GM03348 (cell line): Measurements from ENCODE around the gene MAPKAP1.

Experiments
- DNase-seq: peaks from one replicate; pipeline ENCODE4 v3.0.0; 2012; ENCODE audit warnings: low spot score

The MAPKAP1 gene

DNA sequence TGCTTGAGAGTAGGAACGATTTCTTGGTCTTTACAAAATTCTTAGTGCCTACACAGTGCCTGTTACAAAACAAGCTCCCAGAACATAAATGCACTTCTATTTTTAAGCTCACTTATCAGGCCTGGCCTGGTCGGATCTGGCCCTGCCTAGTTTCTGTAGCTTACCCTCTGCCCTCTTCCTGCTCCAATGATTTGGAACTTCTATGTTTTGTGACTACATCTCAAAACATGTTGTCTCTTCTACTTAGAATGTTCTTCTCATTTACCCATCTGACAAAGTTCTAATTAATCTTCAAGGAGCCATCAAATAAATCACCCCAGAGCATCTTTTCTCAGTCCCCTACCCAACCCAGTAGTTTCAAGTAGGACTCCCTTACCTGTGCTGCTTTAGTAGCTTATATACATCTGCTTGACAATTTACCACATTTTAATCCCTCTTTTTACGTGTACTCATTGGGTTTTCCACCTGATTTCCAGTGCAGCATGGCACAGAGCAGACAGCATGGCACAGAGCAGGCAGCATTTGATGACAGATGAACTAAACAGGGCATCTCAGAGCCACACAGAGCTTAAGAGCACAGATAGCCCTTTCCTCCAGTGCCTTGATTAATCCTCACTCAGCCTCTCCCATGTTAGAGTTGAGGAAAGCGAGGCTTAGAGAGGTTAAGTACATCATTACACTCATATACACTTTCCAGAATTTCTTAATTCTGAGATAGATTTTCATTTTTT, 171.9 kb downstream of the MAPKAP1 start:
- DNase-seq, result no peak

GRCh38 chr9:125532812-125533594, 174.0 kb downstream of the MAPKAP1 start:
- no peak for DNase-seq

DNA sequence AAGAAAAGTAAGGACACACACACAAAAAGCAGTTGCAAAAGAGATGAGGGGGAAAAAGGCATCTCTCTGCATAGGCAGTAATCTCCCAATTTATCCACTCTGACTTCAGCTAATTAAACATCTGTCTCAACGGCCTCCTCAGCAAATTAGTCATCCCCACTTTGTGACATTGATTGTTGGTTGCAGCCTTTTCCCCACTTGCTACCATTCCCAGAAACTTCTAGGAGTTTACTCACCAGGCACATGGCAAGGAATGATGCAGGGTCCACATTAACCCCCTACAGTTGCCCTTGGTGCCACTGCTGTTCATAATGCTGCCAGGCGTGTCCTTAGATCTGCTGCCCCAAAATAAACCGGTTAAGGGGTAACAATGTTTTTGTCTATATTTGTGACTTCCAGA, 174.6 kb downstream of the MAPKAP1 start:
- no peak for DNase-seq

- DNase-seq, result no peak
These were observed 177.2 kb downstream of the MAPKAP1 start for GRCh38 chr9:125529589-125530515.

DNA sequence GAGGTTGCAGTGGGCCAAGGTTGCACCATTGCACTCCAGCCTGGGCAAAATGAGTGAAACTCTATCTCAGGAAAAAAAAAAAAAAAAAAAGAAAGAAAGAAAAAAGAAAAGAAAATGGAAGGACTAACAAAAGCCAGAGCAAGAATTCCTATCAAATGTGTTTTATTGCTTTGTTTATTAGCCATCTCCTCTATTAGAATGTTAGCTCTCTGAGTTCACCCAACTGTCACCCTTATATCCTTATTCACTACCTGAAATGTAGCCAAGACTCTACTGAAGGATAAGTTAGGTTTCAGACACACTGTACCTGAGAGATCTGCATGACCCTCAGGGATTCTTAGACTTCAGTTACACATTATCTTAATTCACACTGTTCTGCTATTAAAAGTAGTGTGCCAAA, 177.9 kb downstream of the MAPKAP1 start:
- no peak for DNase-seq

DNA sequence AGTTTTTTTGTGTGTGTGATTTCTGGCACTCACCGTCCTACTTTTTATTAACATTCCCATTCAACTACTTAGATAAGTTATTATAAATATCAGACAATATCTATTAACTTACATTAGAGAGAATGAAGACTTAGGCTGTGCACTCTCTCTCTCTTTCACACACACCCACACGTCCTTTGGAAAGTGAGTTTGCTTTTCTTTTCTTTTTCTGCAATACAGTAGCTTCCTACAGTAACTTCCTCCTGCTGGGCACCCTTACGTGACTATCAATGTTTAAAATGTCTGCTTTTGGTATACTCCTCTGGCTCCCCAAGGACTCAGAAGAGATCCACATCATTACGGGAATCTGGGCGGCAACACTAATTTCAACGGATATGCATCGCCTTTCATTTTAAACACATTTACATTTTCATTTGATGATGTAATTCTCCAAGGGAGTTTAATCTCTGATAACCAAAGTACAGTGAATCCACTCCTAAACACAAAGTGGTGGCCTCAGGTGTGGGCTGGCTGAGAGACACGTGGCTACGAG, 179.5 kb downstream of the MAPKAP1 start:
- no peak for DNase-seq

- peak; percentile 46 for DNase-seq
These were observed 180.9 kb downstream of the MAPKAP1 start for GRCh38 chr9:125525921-125526631.

DNA sequence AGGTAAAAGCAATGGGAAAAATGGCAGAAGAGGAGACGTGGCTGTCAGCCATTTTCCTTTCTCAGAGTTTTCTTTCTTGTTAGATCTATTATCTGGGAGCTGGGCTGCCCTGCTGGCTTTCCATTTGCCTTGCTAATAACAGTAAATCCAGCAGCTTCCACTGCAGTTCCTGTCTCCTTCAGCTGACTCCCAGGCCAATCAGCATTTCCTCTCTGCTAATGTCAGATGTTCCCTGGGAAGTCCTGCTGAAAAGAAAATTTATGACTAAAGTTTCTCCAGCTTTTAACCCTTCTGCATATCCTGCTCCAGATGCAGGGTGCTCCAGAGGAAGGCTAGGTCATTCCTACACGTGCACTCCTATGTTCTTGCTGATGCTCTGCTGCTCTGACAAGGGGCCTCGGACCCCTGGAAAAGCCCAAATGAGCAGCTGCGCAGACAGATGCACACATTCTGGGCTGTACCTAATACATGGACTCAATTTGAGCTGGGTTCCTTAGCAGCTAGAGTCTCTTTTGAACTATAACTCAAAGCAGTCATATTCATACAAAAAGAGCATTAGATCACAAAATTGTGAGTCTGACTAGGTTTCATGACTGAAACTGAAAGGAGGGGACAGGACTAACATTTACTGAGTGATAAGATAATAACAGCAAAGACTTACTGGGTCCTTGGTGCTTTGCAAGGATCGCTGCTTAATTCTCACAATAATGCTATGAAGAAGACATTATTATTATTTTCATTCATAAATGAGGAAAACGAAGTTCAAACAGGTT, 182.2 kb downstream of the MAPKAP1 start:
- DNase-seq, result no peak

DNA sequence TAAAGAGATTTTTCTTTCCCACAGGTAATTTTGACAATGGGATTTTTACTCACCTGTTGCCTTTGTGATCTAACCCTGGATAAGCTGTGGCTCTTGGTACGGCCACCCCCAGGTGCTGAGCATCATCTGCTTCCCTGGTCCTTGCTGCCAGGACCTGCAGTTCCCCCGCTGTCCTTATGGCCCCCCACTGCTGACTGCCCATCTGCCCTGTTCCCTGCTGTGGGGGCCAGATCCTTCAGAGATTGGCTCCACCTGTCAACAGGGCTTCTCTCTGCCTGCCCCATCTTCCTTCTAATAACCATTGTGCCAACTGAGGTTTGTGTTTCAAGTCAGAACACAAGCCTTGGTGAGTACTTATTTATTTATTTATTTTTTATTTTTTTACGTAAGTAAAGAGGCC, 183.3 kb downstream of the MAPKAP1 start:
- DNase-seq, result no peak

DNA sequence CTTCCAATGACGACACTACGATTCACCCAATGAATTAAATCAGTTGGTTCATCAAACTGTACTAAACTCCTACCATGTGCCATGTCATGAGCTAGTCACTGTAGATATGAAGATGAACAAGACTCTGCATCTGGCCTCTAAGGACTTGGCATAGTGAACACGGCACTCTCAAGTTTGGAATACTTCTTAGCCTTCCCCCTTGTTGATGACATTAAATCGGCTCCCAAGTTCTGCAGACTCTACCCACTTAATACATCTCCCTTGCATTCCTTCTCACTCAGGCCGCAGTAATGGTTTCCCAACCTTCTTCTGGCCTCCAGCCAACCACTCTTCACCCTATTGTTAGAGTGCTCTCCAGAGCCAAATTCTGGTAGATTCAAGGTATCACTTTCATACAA, 184.7 kb downstream of the MAPKAP1 start:
- DNase-seq, result peak; percentile 77

DNA sequence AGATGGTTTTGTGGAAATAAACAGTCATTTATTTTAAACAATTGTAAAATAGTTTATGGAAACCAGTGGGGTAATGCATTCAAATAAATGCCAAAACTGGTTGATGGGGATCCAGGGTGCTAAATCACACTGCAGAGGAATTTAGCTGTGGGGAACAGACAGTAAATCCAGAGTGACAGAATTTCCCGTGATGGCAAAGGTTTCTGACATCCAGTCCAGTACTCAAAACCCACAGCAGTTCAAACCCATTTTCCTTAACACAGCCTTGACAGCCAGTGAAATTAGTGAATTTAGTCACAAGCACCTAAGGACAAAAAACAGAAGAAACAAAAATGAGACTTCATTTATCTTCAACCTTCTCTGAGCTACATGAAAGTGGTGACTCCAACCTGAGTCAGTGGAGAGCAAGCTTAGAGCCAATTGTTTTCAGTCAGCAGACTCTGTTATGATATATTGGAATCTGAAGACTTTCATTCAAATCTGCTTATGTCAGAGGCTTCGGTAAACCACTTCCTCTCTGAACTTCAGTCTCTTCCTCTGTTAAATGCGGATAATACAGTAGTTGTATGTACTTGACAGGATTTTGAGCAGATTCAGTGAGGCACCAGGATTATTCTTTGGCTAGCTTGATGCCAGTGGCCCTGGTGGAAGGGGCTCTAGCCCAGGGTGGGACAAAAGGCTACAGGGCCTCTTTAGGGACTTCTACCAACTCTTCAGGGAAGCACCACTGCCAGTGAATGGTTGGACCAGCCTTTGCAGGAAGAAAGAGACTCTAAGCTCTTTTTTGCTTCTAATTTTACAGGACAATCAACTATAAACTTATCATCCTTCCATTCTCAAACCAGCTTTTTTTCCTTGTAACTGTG, 185.3 kb downstream of the MAPKAP1 start:
- DNase-seq, result peak; percentile 76

DNA sequence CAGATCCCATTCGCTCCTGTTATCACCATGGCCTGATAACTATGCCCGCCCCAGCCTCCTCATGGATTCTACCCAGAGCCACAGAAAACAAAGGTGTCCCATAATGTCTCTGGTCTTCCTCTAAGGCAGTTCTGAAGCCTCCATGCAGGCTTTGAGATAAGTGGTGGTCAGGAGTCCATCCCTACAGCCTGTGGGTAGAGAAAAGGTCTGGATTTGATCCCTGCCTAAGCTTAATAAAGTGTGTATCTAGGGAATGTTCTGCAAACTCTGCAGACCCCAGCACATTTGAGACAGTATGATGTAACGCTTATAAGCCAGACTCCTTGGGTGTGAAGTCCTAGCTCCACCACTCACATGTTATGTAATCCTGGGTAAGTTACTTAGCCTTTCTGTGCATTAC, 187.3 kb downstream of the MAPKAP1 start:
- DNase-seq, result no peak

GRCh38 chr9:125517577-125517976, 189.4 kb downstream of the MAPKAP1 start:
- DNase-seq, result no peak

- no peak for DNase-seq
These were observed 190.7 kb downstream of the MAPKAP1 start for GRCh38 chr9:125515983-125516940.

DNA sequence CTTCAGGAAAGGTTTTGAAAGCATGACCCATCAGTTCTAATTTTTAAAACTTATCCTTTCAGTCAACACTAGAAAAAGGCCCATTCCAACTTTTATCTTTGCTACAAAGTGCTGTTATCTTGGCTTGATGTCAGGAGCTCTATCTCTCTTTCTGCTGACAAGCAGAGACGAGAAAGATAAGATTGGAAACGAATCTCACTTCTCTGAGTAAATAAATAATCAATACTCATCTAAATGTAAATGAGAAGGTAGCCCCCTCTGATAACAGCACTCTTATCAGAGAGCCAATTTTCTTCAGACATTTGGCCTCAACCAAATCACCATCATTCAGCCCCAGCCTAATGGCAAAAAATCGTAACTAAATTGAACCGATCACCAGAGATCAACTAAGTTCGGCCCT, 191.7 kb downstream of the MAPKAP1 start:
- DNase-seq, result no peak

DNA sequence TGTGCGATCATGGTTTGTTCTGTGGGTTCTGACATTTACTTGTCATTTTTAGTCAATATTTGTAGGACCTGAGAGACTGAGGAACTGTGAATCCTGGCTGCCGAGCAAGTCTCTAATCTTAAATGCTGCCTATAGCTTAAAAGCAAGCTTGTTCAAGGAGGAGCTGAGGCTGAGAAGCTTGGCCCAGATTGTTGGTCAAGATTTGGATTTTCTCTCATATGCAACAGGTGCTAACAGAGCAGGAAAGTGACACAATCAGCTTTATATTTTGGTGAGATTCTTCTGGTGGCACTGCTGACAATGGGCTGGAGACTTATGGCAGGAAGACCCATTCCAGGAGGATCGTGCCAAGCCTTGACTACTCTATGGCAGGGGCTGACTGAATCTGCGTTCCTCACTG, 192.5 kb downstream of the MAPKAP1 start:
- no peak for DNase-seq

DNA sequence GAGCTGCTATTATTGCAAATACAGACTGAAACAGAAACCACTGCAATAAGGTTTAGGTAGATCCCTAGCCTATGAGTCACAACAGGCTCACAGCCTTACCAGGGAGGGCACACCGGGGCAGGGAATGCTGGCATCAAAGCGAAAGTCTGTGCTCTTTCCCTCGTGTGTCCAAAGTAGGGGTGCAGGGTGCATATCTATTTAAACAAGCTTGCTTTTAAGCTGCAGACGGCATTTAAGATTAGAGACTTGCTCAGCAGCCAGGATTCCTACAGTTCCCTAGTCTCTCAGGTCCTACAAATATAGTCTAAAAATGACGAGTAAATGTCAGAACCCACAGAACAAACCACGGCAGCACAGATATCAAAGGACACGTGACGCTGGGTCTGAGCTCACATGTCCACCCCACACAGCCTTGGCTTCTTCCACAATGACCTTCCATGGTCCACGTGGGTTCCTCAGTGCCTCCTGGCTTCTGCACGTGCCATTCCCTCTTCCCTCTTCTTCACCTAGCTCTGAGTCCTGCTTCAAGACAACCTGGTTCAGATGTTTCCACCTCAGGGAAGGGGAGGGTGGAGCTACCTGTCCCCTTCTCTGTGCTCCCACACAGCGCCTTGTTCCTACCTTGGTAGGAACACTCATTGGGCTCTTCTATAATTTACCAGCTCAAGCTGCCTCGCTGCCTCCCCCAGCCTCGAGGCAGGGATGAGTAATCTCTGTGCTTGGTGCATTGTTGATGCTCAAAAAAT, 193.2 kb downstream of the MAPKAP1 start:
- DNase-seq, result peak; percentile 57

GRCh38 chr9:125513303-125513667, 193.7 kb downstream of the MAPKAP1 start:
- no peak for DNase-seq
